HG02759 (cell line): Measurements from ENCODE around the gene EMP2.
A peak's percentile ranks its signal among the peaks of the same experiment; 100 is the strongest.

Source experiments
- ATAC-seq: cut with Tn5 transposase; IDR thresholded peaks from one replicate; pipeline ENCODE4 v1.9.1; 2021; ENCODE audit warnings: mild to moderate bottlenecking, moderate library complexity; ENCODE audit not compliant: unreplicated experiment

The EMP2 gene

DNA sequence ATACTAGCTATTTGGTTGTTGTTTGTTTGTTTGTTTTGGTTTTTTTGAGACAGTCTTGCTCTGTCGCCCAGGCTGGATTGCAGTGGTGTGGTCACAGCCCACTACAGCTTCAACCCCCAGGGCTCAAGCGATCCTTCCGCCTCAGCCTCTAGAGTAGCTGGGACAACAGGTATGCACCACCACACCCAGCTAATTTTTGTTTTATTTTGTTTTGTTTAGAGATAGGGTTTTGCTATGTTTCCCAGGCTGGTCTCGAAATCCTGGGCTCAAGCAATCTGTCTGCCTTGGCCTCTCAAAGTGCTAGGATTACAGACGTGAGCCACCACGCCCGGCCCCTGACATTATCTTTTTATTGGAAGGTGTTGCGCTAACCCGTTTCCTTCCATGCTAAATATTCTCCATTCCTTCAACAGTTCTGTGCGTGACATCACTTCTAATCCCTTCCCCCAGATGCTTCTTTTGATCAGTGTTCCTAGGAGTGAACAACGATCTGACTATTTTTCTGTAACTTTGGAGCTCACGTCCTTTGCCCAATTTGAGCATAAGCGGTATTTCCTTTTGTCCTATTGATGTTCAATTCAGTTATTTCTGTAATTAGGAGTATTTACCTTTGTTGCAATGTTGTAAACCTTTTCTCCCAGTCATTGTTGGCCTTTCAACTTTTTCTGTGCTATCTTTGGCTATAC is 30.2 kb upstream of the EMP2 start:
- ATAC-seq: no peak

DNA sequence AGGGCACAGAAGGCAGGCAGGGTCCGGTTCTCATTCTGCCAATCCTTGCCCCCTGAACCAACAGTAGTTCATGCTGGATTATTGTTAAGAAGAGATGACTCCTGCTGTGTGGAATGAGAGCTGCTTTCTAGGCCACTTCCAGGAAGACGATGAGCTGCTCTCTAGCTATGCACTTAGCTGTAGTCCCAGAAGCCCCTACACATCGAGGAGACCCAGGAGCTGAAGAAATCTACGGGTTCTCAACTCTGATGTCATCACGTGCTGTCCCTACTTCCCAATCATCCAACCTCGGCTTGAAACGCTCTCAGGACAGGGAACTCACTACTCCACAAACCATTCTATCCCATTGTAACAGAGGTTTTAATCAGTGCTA is 29.0 kb upstream of the EMP2 start:
- ATAC-seq: no peak

DNA sequence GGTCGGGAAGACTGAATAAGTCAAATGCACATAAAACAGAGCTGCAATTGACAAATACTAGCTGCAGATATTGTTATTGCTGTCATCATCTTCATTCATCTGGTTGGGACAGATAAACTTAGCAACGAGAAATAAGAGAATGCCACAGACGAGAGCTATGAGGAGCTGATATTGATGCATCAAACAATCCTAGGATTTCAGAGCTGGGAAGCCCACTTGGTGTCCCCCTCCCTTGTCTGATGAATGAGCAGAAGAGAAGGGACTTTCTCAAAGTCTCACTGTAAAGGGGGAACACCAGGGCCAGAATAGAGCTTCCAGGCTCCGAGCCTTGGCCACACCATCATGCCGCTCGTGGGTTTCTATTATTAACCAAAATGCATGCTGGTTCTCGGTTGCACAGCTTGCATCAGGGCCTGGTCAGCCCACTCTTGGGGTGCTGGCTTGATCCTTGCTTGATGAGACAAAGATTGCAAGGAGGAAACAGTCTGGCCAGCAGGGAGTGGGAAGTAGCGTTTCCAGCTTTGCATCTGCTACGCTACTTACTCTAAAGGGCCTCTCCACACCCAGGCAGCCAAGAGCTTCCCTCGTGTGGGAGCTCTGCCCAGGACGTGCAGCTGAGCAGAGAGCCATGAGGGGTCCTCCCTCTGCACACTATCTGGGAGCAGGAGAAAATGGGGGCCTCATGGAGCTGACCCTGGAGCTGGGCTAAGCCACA is 28.4 kb upstream of the EMP2 start:
- ATAC-seq: no peak

DNA sequence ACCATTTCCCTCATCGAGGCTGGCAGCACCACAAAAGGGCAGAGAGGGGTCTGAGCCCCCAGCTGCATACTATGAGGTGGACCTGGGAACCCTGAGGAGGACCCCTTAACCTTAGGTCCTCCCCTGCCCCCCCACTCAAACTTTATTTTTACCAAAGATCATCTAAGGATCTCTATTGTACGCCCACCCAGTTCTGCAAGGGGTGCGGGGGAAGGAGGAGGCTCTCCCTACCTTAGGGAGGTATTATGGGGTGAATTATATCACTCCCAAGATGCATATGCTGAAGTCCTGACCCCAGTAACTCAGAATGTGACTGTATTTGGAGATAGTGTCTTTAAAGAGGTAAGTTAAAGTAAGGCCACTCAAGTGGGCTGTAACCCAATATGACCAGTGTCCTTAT is 26.8 kb upstream of the EMP2 start:
- no peak for ATAC-seq

DNA sequence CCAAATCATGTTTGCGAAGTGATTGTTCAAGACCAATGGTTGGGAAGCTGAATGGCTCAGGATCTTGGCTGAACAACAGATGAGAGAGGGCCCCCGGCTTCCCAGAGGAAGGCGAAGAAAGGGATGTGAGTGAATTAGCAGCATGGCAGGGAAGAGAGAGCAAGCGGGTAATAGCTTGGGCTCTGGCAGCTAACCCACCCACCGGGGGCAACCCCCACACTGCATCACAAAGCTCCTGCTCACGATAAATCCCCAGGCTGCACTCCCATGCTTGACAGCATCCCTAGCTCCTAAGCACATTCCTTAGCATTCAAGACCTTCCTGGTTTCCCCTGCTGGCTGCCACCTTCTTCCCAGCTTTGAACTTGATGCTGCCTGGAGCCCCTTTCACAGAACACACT is 26.2 kb upstream of the EMP2 start:
- no peak for ATAC-seq

DNA sequence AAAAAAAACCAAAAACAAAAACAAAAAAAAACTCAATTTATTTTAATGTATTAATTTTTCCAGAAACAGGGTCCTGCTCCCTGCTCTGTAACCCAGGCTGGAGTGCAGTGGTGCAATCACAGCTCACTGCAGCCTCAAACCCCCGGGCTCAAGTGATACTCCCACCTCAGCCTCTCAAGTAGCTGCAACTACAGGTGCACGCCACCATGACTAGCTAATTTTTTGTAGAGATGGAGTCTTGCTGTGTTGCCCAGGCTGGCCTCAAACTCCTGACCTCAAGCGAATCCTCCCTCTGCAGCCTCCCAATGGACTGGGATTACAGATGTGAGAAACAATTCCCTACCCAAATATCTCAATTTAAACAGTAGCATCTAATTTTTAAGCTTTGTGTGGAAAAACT is 25.2 kb upstream of the EMP2 start:
- ATAC-seq: no peak

DNA sequence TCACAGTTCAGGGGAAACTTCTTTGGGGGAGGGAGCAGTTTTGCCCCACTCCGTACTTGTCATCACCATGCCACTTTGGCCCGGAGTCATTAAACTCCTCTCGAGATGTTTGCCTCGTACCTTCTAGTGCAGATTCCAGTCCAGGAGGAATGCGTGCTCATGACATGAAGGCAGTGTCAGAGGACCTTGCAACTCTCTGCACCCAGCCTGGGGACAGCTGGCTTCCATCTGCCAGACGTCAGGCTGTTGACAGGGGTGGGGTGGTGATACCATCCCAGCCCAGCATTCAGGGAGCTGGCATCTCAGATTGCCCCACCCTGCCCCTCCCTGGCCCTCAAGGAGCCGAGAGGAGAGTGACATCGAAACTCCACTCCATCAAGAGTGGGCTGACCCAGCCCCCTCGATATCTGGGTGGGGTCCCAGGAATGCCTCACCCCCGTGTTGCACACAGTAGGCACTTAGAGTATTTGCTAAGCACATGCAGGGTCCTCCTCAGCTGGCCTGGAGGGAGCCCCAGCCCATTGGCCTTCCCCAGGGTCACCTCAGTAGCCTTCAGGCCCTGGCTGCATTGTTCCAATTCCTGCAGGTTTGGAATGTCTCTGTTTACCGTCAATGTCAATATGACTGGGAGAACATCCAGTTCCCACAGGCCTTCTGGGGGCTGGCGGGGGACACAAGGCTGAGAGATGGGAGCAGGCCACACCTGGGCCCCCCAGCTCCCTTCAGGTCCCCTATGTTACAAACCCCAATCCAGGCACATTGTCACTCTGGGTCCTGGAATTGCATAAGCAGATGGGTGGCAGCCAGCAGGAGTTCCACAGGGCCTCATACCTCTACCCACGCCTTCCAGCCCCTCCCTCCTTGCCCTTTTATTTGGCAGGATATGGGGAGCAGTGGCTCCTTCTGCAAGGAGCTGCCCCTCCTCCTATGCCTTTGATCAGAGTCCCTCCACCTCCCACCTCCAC is 21.3 kb upstream of the EMP2 start:
- no peak for ATAC-seq

DNA sequence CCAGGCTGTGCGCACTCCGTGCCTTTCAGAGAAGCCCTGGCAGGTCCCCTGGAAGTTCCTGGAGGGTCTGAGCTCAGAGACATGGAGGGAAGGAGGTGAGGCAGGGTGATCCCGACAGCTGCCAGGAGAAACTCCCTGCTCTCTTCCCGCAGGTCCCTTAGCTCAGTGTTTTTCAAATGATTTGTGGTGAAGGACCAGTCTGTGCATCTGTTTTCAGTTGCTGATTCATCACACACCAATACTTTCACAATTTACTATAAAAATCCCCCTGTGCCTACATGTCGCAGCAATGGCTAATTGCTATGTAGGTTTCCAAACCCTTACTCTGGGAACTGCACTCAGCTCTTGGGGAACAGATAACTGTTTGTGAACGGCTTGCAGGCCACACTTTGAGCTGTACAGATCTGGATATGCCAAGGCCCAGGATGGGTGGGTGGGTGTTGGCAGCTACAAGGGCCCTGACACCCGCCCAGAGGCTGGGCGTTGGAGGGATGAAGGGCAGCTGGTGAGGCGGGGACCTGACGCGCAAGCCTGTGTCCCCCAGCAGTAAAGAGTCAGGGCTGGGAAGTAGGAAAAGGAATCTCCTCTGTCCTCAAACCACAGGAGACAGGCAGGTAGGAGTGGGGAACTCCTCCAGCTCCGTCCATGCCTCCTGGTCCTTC is 20.5 kb upstream of the EMP2 start:
- ATAC-seq: no peak

DNA sequence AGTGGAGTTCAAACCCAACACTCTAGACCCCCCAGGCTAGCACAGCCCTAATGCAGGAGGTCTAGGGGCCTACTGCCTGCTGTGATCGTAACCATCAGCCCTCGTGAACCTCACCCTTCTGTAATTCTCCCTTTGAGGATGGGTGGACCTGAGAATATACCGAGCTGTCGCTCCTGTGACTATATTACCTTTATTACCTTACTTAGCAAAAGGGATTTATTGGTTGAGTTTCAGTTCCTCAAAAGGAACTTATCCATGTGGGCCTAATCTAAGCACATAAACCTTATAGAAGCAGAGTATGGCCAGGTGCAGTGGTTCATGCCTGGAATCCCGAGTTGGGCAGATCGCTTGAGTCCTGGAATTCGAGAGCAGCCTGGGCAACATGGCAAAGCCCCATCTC is 19.2 kb upstream of the EMP2 start:
- ATAC-seq: no peak

DNA sequence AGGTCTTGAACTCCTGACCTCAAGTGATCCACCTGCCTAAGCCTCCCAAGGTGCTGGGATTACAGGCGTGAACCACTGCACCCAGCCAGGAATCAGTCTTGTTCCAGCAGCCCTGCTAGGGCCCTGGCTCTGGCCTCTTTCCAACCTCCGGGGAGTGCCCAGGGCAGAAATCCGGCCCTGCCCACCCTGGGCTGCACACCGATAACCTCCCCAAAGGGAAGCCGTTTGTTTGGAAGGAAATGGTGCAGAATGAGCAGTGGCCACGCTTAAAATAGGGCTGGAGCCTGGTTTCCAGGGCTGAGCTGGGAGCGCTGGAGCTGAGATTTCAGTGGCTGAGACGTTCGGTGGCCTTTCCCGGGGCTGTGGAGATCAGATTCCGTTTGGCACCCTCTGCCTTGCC is 17.8 kb upstream of the EMP2 start:
- ATAC-seq: no peak

DNA sequence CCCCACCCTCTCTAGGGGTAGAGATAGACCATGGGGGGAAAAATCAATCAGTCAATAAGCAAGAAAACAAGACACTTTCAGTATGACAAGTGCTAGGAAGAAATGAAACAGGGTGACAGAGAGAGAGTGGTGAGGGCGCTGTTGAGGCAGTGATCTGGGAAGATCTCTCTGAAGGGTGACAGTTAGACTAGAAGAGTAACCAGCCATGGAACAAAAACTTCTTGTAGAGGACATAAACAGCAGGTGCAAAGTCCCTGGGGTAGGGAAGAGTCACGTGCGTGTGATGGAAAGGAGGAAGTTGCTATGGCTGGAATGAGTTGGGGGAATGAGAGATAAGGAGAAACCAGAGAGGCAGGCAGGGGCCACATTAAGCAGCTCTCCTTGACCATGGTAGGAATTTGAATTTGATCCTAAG is 16.8 kb upstream of the EMP2 start:
- peak; percentile 42 for ATAC-seq

DNA sequence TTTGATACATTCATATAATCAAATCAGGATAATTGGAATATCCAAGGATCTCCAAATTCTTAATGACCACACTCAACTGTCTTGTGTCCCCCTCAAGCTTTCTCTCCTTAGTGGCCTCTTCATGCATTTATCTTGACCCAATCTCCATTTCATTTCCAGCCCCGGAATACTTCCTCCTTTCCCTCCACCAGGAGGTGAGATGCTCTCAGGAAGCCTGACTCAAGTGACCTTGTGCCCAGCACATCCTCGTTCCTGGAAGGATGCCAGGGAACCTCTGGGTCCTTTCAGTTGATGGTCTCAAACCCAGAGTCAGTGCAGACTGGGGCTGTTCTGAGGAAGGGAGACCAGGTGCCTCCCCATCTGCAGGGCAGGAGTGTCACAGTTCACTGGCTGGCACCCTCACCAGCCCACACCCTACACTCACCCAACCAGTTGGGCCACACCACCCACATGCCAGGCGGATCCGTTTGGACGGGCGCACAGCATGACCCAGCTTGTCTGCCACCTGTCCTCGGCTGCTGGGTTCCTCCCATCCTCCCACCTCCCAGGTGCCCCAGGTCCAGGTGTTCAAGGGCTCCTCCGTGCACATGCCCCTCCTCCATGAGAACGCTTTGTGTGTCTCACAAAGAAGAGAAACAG is 14.0 kb upstream of the EMP2 start:
- no peak for ATAC-seq

DNA sequence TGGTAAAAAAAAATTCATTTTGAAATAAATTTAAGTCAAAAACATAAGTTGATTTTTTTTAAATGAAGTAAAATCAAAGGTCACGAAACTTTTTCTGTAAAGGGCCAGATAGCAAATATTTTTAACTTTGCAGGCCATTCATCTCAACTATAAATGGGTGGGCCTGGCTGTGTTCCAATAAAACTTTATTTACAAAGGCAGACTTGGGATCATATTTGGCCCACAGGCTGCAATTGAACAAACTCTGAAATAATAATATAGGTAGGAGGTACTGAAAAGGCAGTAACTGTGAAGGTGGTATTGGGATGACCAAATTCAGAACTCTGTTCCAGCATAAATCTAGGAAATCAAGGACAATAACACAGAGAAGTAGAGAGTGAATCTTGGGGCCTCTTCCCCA is 12.2 kb upstream of the EMP2 start:
- ATAC-seq: no peak

DNA sequence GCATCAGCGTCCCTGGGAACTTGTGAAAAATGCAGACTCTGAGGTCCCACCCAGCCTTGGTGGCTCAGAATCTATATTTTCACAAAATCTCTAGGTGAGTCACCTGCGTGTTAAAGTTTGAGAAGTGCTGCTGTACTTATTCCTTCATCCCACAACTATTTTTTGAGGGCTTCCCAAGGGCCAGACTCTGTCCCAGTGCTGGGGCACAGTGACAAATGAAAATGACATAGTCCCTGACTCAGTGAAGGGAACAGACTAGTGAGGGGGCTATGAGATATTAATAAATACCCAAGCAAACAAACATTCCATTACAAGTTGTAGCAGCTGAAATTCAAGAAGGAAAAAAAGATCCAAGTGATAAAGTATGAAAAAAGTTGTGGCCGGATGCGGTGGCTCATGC is 9.9 kb upstream of the EMP2 start:
- no peak for ATAC-seq

DNA sequence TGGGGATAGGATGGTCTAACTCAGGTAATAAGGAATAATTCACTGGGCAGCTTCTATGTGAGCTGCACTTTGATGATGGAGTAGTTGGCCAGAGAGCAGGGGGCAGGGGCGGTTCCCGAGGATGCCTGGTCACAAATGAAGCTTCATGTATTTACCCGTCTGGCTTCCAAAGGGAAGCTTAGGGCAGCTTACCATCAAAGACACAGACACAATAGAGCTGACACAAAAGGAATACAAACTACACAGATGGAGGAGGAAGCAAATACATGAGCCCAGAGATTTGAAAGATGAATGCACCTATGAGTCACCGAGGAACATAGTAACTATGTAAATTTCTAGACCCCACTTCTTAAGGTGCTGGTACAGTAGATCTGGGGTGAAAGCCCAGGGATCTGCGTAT is 8.7 kb upstream of the EMP2 start:
- ATAC-seq: no peak

DNA sequence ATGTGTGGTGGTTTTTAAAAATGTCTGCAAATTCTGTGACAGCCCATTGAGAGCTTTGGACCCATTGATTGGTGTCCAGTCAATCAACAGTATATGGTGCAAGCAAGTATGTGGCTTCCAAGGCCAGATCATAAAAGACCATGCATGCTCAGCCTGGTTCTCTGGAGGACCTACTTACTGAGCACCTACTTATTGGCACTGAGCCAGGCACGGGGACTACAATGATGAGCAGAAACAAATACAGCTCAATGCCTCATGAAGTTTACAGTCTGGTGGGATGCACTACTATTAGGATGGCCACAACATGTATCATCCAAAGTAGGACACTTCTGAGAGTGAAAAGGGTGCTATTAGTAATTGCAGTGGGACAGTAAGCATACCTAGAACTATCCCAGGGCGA is 7.2 kb upstream of the EMP2 start:
- no peak for ATAC-seq

DNA sequence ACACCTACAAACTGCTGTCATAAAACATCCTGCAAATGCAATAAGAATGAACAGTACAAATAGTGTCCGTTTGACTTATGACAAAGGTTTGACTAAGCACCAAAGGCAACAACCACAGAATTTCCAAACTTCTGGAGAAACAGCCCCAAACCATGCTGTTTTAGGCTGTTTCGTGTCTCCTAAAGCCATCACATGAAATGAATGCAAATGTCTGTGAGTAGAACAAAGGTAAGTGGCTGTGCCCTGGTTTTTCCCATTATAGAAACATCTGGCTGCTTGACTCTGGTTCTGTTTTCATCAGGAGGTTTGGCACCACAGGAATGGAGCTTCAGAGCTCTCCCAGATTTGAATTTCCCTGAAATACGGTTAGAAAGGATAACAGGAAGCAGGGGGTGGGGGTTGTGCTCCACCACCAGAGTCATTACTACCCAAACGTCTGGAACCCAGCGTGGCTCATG is 4.6 kb upstream of the EMP2 start:
- ATAC-seq: no peak

DNA sequence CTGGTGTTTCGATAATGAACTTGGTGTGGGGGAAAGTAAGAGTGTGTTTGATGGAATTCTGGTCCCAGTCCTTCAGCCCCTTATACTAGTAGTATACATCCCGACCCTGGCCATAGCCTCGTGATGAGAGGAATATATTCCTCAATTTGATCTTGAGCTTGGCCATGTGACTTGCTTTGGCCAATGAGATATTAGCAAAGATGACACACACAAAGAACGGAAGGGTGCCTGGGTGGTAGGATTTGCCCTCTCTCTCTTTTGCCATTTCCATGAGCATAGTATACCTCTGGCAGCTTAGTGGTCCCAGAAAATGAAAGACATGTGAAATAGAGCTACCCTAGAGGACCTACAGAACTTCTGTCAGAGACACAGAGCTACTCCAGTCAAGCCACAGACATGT is 2.9 kb upstream of the EMP2 start:
- ATAC-seq: no peak

DNA sequence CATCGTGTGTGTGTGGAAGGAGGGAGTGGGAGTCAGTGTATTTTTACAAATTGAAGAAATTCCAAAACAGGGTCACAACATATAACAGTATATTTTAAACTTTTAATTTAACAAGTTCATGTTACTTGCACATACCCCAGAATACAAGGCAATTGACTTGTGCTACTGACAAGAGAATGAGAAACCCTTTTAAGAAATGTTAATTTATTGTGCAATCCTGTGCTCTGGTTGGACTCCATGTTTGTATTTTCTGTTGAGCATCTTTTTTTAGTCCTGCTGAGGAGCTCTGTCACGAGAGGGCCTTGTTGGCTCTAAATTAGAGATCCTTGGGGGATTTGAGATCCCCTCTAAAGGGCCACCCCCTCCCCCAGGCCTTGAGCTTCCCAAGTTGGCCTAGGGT is 1.1 kb upstream of the EMP2 start:
- ATAC-seq: no peak

DNA sequence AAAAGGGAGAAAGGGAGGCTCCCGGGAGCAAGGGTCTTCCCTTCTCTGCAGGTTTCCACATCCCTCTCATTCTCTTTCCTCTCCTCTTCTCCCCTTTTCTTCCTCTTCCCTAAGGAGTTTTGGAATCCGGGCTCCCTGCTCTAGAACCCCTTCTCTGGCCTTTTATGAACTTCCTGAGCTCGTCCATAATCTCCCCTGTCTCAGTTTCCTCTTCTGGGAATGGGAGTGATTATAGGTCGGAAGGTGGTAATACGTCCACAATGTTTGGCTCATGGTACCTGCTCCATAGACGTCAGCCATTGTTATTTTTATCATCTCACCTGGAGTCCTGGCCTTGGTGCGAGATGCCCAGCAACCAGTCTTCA is 467 bp upstream of the EMP2 start:
- no peak for ATAC-seq

DNA sequence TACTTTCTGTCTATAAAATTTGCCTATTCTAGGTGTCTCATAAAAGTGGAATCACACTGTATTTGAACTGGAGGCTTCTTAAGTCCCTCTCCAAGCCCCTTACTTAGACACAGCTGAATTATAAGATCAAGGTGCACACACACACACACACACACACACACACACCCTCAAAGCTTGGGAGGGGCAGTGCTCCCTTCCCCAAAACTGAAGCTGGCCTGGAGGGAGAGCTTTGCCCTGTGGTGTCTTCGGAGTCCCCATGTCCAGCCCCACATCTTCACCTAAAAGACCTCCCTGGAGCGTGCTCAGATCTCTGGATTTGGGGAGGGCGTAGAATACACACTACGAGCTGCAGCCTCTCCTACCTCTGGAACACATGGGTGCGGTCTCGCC is 828 bp downstream of the EMP2 start:
- ATAC-seq: no peak
